BE2C (cell line): ENCODE measurements around the gene PHF12.

Experiments
- DNase-seq: peaks from one replicate; pipeline ENCODE4 v3.0.0-alpha.2; 2020
- H3K27me3 ChIP-seq: fragments of 250-450 bp; sonication (Bioruptor Pico); 2 replicates; pipeline ENCODE4 v1.5.1; 2020; ENCODE audit warnings: mild to moderate bottlenecking
- H3K36me3 ChIP-seq: fragments of 250-450 bp; sonication (Bioruptor Pico); 2 replicates; pipeline ENCODE4 v1.5.1; 2020; ENCODE audit warnings: mild to moderate bottlenecking
- H3K4me1 ChIP-seq: fragments of 250-450 bp; sonication (Bioruptor Pico); 2 replicates; pipeline ENCODE4 v1.5.1; 2020
- H3K4me3 ChIP-seq: 2 replicates; pipeline ENCODE4 v1.5.1; 2011; ENCODE audit warnings: low read depth, low read length
- H3K9me3 ChIP-seq: fragments of 250-450 bp; sonication (Bioruptor Pico); 2 replicates; pipeline ENCODE4 v1.5.1; 2020
- CTCF ChIP-seq: IDR thresholded peaks from 2 replicates; pipeline ENCODE4 v1.5.1; 2012; ENCODE audit warnings: mild to moderate bottlenecking, low read depth, low read length

The PHF12 gene

DNA sequence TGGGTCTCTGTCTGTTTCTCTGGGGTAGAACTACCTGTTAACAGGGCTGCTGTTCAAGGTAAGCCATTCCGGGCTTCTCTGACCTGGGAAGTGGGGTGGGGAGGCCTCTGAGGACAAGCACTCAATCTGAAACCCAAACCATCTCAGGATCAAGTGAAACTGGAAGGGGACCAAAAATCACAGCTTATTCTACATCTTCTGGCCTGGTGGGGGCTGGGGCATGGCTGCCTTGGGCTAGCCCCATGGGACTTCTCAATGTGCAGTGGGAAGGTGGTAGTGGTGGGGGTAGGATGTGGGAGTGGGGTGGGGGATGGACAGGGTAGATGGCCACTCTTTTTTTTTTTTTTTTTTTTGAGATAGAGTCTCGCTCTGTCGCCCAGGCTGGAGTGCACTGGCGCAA, 59.3 kb downstream of the PHF12 start:
- no peak for DNase-seq
- no peaks in the 10 kb centered on the region for H3K36me3 ChIP-seq
- no peak for TF ChIP-seq CTCF
- no peak overlapping the region for H3K4me3 ChIP-seq
- H3K9me3 ChIP-seq = no peaks in the 10 kb centered on the region
- no peaks in the 10 kb centered on the region for H3K27me3 ChIP-seq
- H3K4me1 ChIP-seq = no peaks in the 10 kb centered on the region; the same call in 1 of the 2 replicates

- no peak for DNase-seq
- Histone ChIP-seq H3K4me3 (no peak overlapping the region), H3K4me1 (no peaks in the 10 kb centered on the region; the same call in 1 of the 2 replicates), H3K36me3 (no peaks in the 10 kb centered on the region), H3K27me3 (no peaks in the 10 kb centered on the region), H3K9me3 (no peaks in the 10 kb centered on the region)
- no peak for TF ChIP-seq CTCF
Observed at GRCh38 chr17:28891201-28891600, 60.1 kb downstream of the PHF12 start.

DNA sequence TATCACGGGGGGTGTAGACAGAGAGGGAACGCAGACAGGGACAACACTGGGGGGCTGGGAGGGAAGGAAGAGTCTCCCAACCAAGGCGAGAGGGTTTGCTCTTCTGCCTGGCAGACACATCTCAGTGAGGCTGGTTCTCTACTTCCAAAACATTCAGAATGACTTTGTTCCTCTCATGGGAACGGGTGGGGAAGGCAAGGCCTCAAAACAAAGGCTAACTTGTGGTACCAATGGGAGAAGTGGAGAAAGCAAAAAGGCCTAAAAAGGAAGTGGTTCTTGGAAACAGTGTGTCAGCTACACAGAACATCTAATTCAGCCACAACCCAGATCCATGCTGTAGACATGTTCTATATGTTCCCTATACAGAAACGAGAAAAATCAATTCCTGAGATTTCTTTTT, 61.3 kb downstream of the PHF12 start:
- DNase-seq = no peak
- H3K9me3 ChIP-seq = no peaks in the 10 kb centered on the region
- no peaks in the 10 kb centered on the region for H3K36me3 ChIP-seq
- no peak for TF ChIP-seq CTCF
- H3K27me3 ChIP-seq = no peaks in the 10 kb centered on the region
- H3K4me1 ChIP-seq = no peaks in the 10 kb centered on the region
- no peak overlapping the region for H3K4me3 ChIP-seq

DNA sequence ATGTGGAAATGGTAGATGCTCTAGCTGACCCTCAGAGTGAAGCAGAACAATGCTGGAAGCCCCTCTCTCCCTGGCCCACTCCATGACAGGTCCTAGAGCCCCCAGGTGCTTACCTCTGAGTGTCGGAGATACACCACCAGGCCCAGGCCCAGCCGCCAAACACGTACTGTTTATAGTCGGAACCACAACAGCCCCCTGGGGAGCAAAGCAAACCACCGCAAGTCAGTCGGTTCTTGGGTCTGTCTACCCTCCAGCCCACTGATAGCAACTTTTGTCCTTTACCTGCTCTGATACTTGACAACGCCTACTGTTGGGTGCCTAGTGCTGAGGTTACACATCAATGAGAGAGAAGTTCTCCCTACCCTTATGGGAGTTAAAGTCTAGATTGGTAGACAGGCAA, 62.5 kb downstream of the PHF12 start:
- Histone ChIP-seq H3K36me3 (no peaks in the 10 kb centered on the region), H3K9me3 (no peaks in the 10 kb centered on the region), H3K4me1 (no peaks in the 10 kb centered on the region), H3K27me3 (no peaks in the 10 kb centered on the region), H3K4me3 (no peak overlapping the region)
- TF ChIP-seq CTCF = no peak
- DNase-seq = no peak

DNA sequence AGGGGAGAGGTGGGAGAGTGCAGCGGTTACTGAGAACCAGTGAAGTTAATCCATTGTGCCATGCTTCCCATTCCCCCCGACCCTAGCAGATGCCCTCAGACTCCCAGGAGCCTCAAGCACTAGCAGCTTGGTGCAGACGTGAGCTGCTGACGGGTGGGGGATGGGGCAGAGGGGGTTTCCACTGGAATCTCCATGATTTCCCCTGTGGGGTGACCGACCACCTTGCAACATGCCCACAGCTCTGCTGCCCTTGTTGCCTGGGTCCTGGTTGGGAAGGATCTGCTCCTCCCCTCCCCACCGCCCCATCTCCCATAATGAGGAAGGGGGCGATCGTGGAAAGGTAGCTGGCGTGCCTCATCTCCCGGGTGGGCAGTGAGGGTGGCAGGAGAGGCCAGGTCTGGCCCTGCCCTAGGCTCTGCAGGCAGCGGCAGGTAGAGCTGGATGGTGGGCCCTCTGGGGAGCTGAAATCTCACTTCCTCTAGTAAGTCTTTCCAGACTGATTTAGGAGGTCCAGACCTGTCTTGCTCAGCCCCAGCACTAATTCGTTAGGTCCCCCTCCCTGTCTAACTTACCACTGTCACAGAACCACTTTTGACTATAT, 63.3 kb downstream of the PHF12 start:
- DNase-seq = no peak
- no peaks in the 10 kb centered on the region for H3K36me3 ChIP-seq
- H3K4me3 ChIP-seq = no peak overlapping the region
- H3K9me3 ChIP-seq = no peaks in the 10 kb centered on the region
- no peak for TF ChIP-seq CTCF
- no peaks in the 10 kb centered on the region for H3K27me3 ChIP-seq
- no peaks in the 10 kb centered on the region for H3K4me1 ChIP-seq

GRCh38 chr17:28885951-28886350, 65.4 kb downstream of the PHF12 start:
- no peak overlapping the region for H3K4me3 ChIP-seq
- no peaks in the 10 kb centered on the region for H3K36me3 ChIP-seq
- no peaks in the 10 kb centered on the region for H3K27me3 ChIP-seq
- H3K9me3 ChIP-seq = no peaks in the 10 kb centered on the region
- TF ChIP-seq CTCF = no peak
- no peaks in the 10 kb centered on the region for H3K4me1 ChIP-seq
- no peak for DNase-seq
